Trophoblast cell (in vitro differentiated cells and primary cell): ENCODE measurements around the gene ALOX5.

ENCODE experiments used
- DNase-seq, 2 donors: peaks; one replicate each; pipeline ENCODE4 v3.0.0-alpha.2; 2016
- H2AFZ ChIP-seq: 2 replicates; pipeline ENCODE4 v1.6.1; 2013; ENCODE audit warnings: low read length, moderate library complexity, mild to moderate bottlenecking; ENCODE audit not compliant: insufficient read depth, poor library complexity
- H2AK5ac ChIP-seq: 2 replicates; pipeline ENCODE4 v1.6.1; 2013; ENCODE audit warnings: mild to moderate bottlenecking, low read length
- H2BK120ac ChIP-seq: 2 replicates; pipeline ENCODE4 v1.6.1; 2013; ENCODE audit warnings: low read length, mild to moderate bottlenecking, moderate library complexity; ENCODE audit not compliant: insufficient read depth, poor library complexity
- H2BK12ac ChIP-seq: 2 replicates; pipeline ENCODE4 v1.6.1; 2013; ENCODE audit warnings: mild to moderate bottlenecking, low read length, moderate library complexity
- H2BK5ac ChIP-seq: 2 replicates; pipeline ENCODE4 v1.6.1; 2013; ENCODE audit warnings: low read length, low read depth, moderate library complexity, mild to moderate bottlenecking; ENCODE audit not compliant: poor library complexity
- H3K14ac ChIP-seq: 2 replicates; pipeline ENCODE4 v1.6.1; 2013; ENCODE audit warnings: mild to moderate bottlenecking, low read length
- H3K18ac ChIP-seq: 2 replicates; pipeline ENCODE4 v1.6.1; 2013; ENCODE audit warnings: mild to moderate bottlenecking, low read length
- H3K23ac ChIP-seq: 2 replicates; pipeline ENCODE4 v1.6.1; 2013; ENCODE audit warnings: low read length
- H3K27ac ChIP-seq: 2 replicates; pipeline ENCODE4 v1.5.1; 2013; ENCODE audit warnings: low read depth, mild to moderate bottlenecking, inconsistent platforms, low read length, moderate library complexity
- H3K27me3 ChIP-seq: 2 replicates; pipeline ENCODE4 v1.6.1; 2013; ENCODE audit warnings: inconsistent platforms, mild to moderate bottlenecking, low read length, moderate library complexity; ENCODE audit not compliant: insufficient read depth
- H3K36me3 ChIP-seq, 2 experiments: 1 replicate in 1 of 2; 2 replicates in 1 of 2; pipeline ENCODE4 v1.6.1; 2013; ENCODE audit warnings: low read length in 2 of 2, mild to moderate bottlenecking in 2 of 2, moderate library complexity in 1 of 2; ENCODE audit not compliant: insufficient read depth in 2 of 2, control insufficient read depth in 1 of 2
- H3K4ac ChIP-seq: 2 replicates; pipeline ENCODE4 v1.6.1; 2013; ENCODE audit warnings: low read depth, mild to moderate bottlenecking, low read length, moderate library complexity
- H3K4me1 ChIP-seq, 2 experiments: 1 replicate in 1 of 2; 2 replicates in 1 of 2; pipeline ENCODE4 v1.6.1; 2013; ENCODE audit warnings: low read length in 2 of 2, mild to moderate bottlenecking in 2 of 2, moderate library complexity in 1 of 2; ENCODE audit not compliant: insufficient read depth in 2 of 2, control insufficient read depth in 1 of 2
- H3K4me2 ChIP-seq: 2 replicates; pipeline ENCODE4 v1.6.1; 2013; ENCODE audit warnings: inconsistent platforms, mild to moderate bottlenecking, low read length, moderate library complexity
- H3K4me3 ChIP-seq: 2 replicates; pipeline ENCODE4 v1.5.1; 2013; ENCODE audit warnings: mild to moderate bottlenecking, low read depth, low read length, inconsistent platforms
- H3K79me1 ChIP-seq: one replicate; pipeline ENCODE4 v1.6.1; 2013; ENCODE audit warnings: low read length
- H3K79me2 ChIP-seq: 2 replicates; pipeline ENCODE4 v1.6.1; 2013; ENCODE audit warnings: low read length, mild to moderate bottlenecking; ENCODE audit not compliant: control insufficient read depth, insufficient read depth, poor library complexity
- H3K9ac ChIP-seq: 2 replicates; pipeline ENCODE4 v1.6.1; 2013; ENCODE audit warnings: mild to moderate bottlenecking, low read length
- H3K9me3 ChIP-seq: 2 replicates; pipeline ENCODE4 v1.6.1; 2013; ENCODE audit warnings: low read depth, mild to moderate bottlenecking, control low read depth, inconsistent platforms, low read length; ENCODE audit not compliant: insufficient read depth
- H4K12ac ChIP-seq: 2 replicates; pipeline ENCODE4 v1.6.1; 2013; ENCODE audit warnings: low read depth, mild to moderate bottlenecking, low read length, moderate library complexity
- H4K8ac ChIP-seq: 2 replicates; pipeline ENCODE4 v1.6.1; 2013; ENCODE audit warnings: low read depth, mild to moderate bottlenecking, low read length, moderate library complexity
- H4K91ac ChIP-seq: one replicate; pipeline ENCODE4 v1.6.1; 2013; ENCODE audit warnings: low read depth, mild to moderate bottlenecking, low read length, moderate library complexity
- WGBS: extraction: QIAGEN DNeasy Blood & Tissue Kit; methylation state at CpG from one replicate; pipeline ENCODE4 v1.1.7; 2013; ENCODE audit warnings: missing lambda C conversion rate; ENCODE audit not compliant: insufficient read length, insufficient coverage; ENCODE audit errors: extremely low coverage; 5-methylcytosine and 5-hydroxymethylcytosine counted together

Gene ALOX5

DNA sequence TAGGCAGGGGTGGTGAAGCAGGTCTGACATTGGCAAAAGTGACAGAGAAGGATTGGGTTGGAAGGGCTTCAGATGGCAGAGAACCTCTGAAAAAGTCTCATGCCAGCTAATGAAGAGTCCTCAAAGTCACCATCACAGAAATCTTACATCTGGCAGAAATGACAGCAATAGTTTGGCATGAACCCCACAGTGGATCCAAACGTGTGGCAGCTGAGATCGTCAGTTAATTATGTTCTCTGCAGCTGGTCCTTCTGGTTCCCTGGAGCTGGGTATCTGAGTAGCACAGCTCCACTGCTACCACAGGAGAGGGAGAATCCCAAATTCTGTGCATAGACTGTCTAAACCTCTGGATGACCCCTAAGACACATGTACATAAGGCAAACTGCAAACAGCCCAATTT is 73.4 kb downstream of the ALOX5 start:
- no peak overlapping the region for H3K4me2 ChIP-seq
- H2AK5ac ChIP-seq = no peak overlapping the region

DNA sequence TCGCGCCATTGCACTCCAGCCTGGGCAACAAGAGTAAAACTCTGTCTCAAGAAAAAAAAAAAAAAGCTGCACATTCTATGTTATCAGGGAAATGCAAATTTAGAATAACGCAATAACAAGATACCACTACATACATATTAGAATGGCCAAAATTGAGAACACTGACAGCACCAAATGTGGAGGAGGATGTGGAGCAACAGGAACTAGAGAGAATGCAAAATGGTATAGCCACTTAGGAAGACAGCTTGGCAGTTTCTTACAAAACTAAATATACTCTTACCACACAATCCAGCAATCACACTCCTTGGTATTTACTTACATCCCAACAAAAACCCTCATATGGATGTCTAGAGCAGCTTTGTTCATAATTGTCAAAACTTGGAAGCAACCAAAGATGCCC is 76.8 kb downstream of the ALOX5 start:
- no peaks in the 10 kb centered on the region for H3K27me3 ChIP-seq
- H3K27ac ChIP-seq = no peak overlapping the region
- no peak overlapping the region for H4K8ac ChIP-seq
- H3K4me2 ChIP-seq = no peak overlapping the region
- H4K91ac ChIP-seq = no peak overlapping the region
- no peak overlapping the region for H3K23ac ChIP-seq
- H2BK120ac ChIP-seq = no peak overlapping the region
- H3K4ac ChIP-seq = no peak overlapping the region
- no CpG with 5 or more reads among the region's 3 CpGs for WGBS
- peaks cover 8 to 9% of the 10 kb centered on the region in 2 experiments for H3K4me1 ChIP-seq
- no peak overlapping the region for H4K12ac ChIP-seq
- no peak overlapping the region for H2BK12ac ChIP-seq
- no peak overlapping the region for H3K4me3 ChIP-seq
- no peak overlapping the region for H2BK5ac ChIP-seq
- H3K79me1 ChIP-seq = no peaks in the 10 kb centered on the region
- H2AFZ ChIP-seq = no peak overlapping the region
- H3K9ac ChIP-seq = no peak overlapping the region
- no peak overlapping the region for H2AK5ac ChIP-seq
- no peaks in the 10 kb centered on the region for H3K79me2 ChIP-seq
- H3K14ac ChIP-seq = no peak overlapping the region
- no peak overlapping the region for H3K18ac ChIP-seq
- no peak for DNase-seq
- H3K9me3 ChIP-seq = no peaks in the 10 kb centered on the region
- H3K36me3 ChIP-seq = no peaks in the 10 kb centered on the region

More for the DNA sequence above, 73.4 kb downstream of the ALOX5 start:
- DNase-seq = no peak
- no peak overlapping the region for H2AFZ ChIP-seq
- H3K4me1 ChIP-seq = no peaks in the 10 kb centered on the region
- no peak overlapping the region for H4K8ac ChIP-seq
- no peaks in the 10 kb centered on the region for H3K79me2 ChIP-seq
- no peaks in the 10 kb centered on the region for H3K79me1 ChIP-seq
- no peak overlapping the region for H3K9ac ChIP-seq
- no peak overlapping the region for H3K23ac ChIP-seq
- WGBS = no CpG with 5 or more reads among the region's 2 CpGs
- no peak overlapping the region for H2BK12ac ChIP-seq
- H3K4me3 ChIP-seq = no peak overlapping the region
- no peaks in the 10 kb centered on the region for H3K27me3 ChIP-seq
- H3K27ac ChIP-seq = no peak overlapping the region
- no peaks in the 10 kb centered on the region for H3K36me3 ChIP-seq
- H4K91ac ChIP-seq = no peak overlapping the region
- H3K4ac ChIP-seq = no peak overlapping the region
- peaks cover 2% of the 10 kb centered on the region for H3K9me3 ChIP-seq
- no peak overlapping the region for H2BK120ac ChIP-seq
- no peak overlapping the region for H3K14ac ChIP-seq
- H4K12ac ChIP-seq = no peak overlapping the region
- no peak overlapping the region for H3K18ac ChIP-seq
- H2BK5ac ChIP-seq = no peak overlapping the region

GRCh38 chr10:45451407-45451806 is 77.4 kb downstream of the ALOX5 start:
- no peaks in the 10 kb centered on the region for H3K27me3 ChIP-seq
- H2BK120ac ChIP-seq = no peak overlapping the region
- no peak overlapping the region for H3K4ac ChIP-seq
- no peak overlapping the region for H2BK12ac ChIP-seq
- no peak overlapping the region for H3K18ac ChIP-seq
- H3K4me2 ChIP-seq = no peak overlapping the region
- no peak overlapping the region for H3K14ac ChIP-seq
- WGBS = no CpG with 5 or more reads among the region's 3 CpGs
- no peak overlapping the region for H4K8ac ChIP-seq
- no peak overlapping the region for H4K91ac ChIP-seq
- H2BK5ac ChIP-seq = no peak overlapping the region
- no peak overlapping the region for H3K9ac ChIP-seq
- peaks cover 8 to 9% of the 10 kb centered on the region in 2 experiments for H3K4me1 ChIP-seq
- no peaks in the 10 kb centered on the region for H3K36me3 ChIP-seq
- DNase-seq = no peak
- H2AK5ac ChIP-seq = no peak overlapping the region
- no peaks in the 10 kb centered on the region for H3K79me1 ChIP-seq
- H2AFZ ChIP-seq = no peak overlapping the region
- H4K12ac ChIP-seq = no peak overlapping the region
- no peaks in the 10 kb centered on the region for H3K9me3 ChIP-seq
- no peak overlapping the region for H3K27ac ChIP-seq
- H3K23ac ChIP-seq = no peak overlapping the region
- H3K4me3 ChIP-seq = no peak overlapping the region
- H3K79me2 ChIP-seq = no peaks in the 10 kb centered on the region

DNA sequence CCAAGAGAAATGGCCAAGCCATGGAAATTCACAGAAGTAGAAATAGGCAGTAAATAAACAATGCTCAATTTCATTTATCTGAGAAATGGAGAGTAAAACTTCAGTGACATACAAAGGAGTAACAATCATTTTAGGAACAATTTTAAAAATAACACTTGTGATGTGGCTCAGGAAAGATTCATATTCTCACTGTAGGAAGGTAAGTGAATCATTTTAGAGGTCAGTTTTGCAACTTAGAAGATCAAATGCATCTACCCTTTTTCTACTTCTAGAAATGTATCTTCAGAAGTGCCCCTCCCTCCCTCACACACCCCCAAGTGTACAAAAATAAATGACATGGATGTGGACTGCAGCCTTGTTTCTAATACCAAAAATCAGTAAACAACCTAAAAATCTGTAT is 78.3 kb downstream of the ALOX5 start:
- Histone ChIP-seq H3K18ac (no peak overlapping the region), H3K4me1 (peaks cover 8 to 9% of the 10 kb centered on the region in 2 experiments), H2AK5ac (no peak overlapping the region), H3K36me3 (no peaks in the 10 kb centered on the region), H3K9me3 (no peaks in the 10 kb centered on the region), H4K91ac (no peak overlapping the region), H2BK5ac (no peak overlapping the region), H3K27me3 (no peaks in the 10 kb centered on the region), H4K8ac (no peak overlapping the region), H3K4ac (no peak overlapping the region), H3K14ac (no peak overlapping the region), H3K4me3 (no peak overlapping the region), H3K79me2 (no peaks in the 10 kb centered on the region), H3K4me2 (no peak overlapping the region), H2AFZ (no peak overlapping the region), H3K23ac (no peak overlapping the region), H3K9ac (no peak overlapping the region), H3K79me1 (no peaks in the 10 kb centered on the region), H2BK12ac (no peak overlapping the region), H3K27ac (no peak overlapping the region), H4K12ac (no peak overlapping the region), H2BK120ac (no peak overlapping the region)
- no peak for DNase-seq
